Measurements from ENCODE around the gene BHMT2.

BHMT2 gene

DNA sequence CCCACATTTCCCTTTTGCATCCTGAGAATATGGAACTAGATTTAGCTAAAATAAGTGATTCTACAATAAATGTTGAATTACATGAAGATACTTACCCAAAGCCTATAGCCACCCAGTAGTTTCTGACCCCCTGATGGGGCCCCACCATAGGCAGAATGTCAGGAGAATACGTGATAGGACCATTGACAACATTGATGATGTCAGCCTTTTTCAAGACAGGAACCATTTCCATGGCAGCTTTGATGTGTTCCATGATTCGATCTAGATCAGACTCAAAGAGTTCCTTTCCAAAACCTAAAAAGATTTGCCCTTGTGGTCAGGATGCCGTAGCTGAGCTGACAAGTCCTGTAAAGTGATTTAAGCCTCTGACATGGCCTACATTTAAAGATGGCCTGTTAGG is 27.4 kb upstream of the BHMT2 start:
- no peak for TF ChIP-seq FOXP2 (optimal IDR thresholded peaks at IDR 0.05; ENCODE audit: borderline replicate concordance, extremely low read depth, extremely low read length, insufficient read depth)
- no peak for TF ChIP-seq TAF1 (IDR thresholded peaks at IDR 0.05; ENCODE audit: borderline replicate concordance, insufficient read depth, low read length)
- TF ChIP-seq SIN3A (IDR thresholded peaks at IDR 0.05; ENCODE audit: borderline replicate concordance, insufficient read depth, low read length), result no peak
- TF ChIP-seq POLR2AphosphoS5 (IDR thresholded peaks at IDR 0.05; ENCODE audit: low read depth, low read length), result no peak
- TF ChIP-seq, protein P1, sequence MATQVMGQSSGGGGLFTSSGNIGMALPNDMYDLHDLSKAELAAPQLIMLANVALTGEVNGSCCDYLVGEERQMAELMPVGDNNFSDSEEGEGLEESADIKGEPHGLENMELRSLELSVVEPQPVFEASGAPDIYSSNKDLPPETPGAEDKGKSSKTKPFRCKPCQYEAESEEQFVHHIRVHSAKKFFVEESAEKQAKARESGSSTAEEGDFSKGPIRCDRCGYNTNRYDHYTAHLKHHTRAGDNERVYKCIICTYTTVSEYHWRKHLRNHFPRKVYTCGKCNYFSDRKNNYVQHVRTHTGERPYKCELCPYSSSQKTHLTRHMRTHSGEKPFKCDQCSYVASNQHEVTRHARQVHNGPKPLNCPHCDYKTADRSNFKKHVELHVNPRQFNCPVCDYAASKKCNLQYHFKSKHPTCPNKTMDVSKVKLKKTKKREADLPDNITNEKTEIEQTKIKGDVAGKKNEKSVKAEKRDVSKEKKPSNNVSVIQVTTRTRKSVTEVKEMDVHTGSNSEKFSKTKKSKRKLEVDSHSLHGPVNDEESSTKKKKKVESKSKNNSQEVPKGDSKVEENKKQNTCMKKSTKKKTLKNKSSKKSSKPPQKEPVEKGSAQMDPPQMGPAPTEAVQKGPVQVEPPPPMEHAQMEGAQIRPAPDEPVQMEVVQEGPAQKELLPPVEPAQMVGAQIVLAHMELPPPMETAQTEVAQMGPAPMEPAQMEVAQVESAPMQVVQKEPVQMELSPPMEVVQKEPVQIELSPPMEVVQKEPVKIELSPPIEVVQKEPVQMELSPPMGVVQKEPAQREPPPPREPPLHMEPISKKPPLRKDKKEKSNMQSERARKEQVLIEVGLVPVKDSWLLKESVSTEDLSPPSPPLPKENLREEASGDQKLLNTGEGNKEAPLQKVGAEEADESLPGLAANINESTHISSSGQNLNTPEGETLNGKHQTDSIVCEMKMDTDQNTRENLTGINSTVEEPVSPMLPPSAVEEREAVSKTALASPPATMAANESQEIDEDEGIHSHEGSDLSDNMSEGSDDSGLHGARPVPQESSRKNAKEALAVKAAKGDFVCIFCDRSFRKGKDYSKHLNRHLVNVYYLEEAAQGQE (IDR thresholded peaks at IDR 0.05; ENCODE audit: insufficient read depth in 1 of 2, low read depth in 2 of 2, low read length in 2 of 2), result no peak

DNA sequence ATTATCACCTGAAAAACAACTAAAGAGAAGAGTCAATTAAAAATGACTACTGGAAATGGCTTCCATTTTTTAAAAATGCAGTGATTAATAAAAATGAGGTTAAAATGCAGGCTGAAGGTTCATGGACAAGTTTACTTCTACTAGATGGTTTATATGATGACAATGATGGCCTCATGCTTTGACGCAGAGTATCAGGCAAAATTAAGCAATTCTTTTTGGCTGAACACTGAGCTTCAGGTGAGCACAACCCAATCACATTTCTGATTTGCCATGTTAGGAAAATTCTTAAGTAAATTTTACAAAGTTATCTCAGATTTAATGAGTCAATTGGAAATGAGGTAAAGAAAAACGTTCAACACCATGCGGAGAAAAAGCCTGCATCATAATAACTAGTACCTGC is 22.4 kb upstream of the BHMT2 start:
- TF ChIP-seq, protein P1 (IDR thresholded peaks at IDR 0.05; ENCODE audit: insufficient read depth in 1 of 2, low read depth in 2 of 2, low read length in 2 of 2), result no peak
- TF ChIP-seq SIN3A (IDR thresholded peaks at IDR 0.05; ENCODE audit: borderline replicate concordance, insufficient read depth, low read length) (no peak), POLR2AphosphoS5 (IDR thresholded peaks at IDR 0.05; ENCODE audit: low read depth, low read length) (no peak), TAF1 (IDR thresholded peaks at IDR 0.05; ENCODE audit: borderline replicate concordance, insufficient read depth, low read length) (no peak), FOXP2 (optimal IDR thresholded peaks at IDR 0.05; ENCODE audit: borderline replicate concordance, extremely low read depth, extremely low read length, insufficient read depth) (no peak)

DNA sequence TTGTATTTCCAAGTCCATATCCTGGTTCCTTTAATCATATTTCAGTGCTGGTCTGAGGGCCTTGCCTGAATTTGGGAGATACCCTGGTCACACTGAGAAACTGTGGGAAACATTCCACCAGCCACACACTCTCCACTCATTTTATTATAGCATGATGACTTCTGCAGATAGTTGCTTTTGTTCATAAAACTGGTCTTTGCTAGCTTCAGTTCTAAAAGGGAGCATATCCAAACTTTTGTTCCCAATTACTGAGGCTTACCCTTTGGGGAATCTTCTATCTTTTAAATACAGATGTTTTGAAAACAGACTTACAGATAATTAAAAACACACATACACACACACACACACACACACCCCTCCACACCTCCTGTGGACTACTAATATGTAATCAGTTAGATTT is 21.1 kb upstream of the BHMT2 start:
- TF ChIP-seq POLR2AphosphoS5 (IDR thresholded peaks at IDR 0.05; ENCODE audit: low read depth, low read length) (no peak), TAF1 (IDR thresholded peaks at IDR 0.05; ENCODE audit: borderline replicate concordance, insufficient read depth, low read length) (no peak), SIN3A (IDR thresholded peaks at IDR 0.05; ENCODE audit: borderline replicate concordance, insufficient read depth, low read length) (no peak), FOXP2 (optimal IDR thresholded peaks at IDR 0.05; ENCODE audit: borderline replicate concordance, extremely low read depth, extremely low read length, insufficient read depth) (no peak)
- TF ChIP-seq, protein P1 (IDR thresholded peaks at IDR 0.05; ENCODE audit: insufficient read depth in 1 of 2, low read depth in 2 of 2, low read length in 2 of 2), result no peak

DNA sequence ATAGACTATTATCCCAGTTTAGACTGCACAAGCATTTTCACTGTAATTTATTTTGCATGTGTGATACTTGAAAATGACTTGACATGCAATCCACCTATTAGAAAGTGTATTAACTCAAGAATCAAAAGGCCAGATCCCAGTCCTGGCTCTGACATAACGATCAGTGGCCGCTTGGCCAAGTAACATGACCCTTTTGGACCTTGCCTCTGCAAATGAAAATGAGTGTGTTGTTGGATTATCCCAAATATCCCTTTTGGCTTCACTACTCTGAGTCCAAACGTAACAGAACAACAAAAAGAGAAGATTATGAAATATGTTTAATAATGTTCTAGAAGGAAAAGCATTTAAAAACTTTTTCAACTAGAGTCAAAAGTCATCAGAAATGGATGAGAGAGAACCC is 19.1 kb upstream of the BHMT2 start:
- no peak for TF ChIP-seq POLR2AphosphoS5 (IDR thresholded peaks at IDR 0.05; ENCODE audit: low read depth, low read length)
- no peak for TF ChIP-seq SIN3A (IDR thresholded peaks at IDR 0.05; ENCODE audit: borderline replicate concordance, insufficient read depth, low read length)
- no peak for TF ChIP-seq TAF1 (IDR thresholded peaks at IDR 0.05; ENCODE audit: borderline replicate concordance, insufficient read depth, low read length)
- no peak for TF ChIP-seq FOXP2 (optimal IDR thresholded peaks at IDR 0.05; ENCODE audit: borderline replicate concordance, extremely low read depth, extremely low read length, insufficient read depth)
- TF ChIP-seq, protein P1 (IDR thresholded peaks at IDR 0.05; ENCODE audit: insufficient read depth in 1 of 2, low read depth in 2 of 2, low read length in 2 of 2), result no peak

DNA sequence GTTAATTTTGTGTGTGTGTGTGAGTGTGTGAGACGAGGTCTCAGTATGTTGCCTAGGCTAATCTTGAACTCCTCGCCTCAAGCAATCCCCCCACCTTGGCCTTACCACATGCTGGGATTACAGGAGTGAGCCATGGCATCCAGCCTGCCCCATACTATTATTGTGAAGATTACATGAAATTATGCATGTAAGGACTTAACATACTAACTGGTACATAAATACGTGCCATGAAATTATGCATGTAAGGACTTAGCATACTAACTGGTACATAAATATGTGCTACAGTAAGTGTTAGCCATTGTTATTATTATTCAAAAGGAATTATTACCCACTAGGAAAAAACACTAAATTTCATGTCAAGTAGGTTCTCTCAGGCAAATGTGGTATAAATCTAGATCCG is 16.2 kb upstream of the BHMT2 start:
- TF ChIP-seq TAF1 (IDR thresholded peaks at IDR 0.05; ENCODE audit: borderline replicate concordance, insufficient read depth, low read length), result no peak
- no peak for TF ChIP-seq SIN3A (IDR thresholded peaks at IDR 0.05; ENCODE audit: borderline replicate concordance, insufficient read depth, low read length)
